Airway epithelial cell (primary cell): Measurements from ENCODE around the gene CFAP161. TPM values are rescaled to one million over a fixed set of nuclear protein-coding genes. Genes with fewer than 3 reads are reported as not detected.

Source experiments
- total RNA-seq: library from RNA; depleted of rRNA; stranded (reverse); fragments of >200 nt; gene quantifications from 2 replicates; pipeline ENCODE4 v1.2.3, GENCODE V29; 2015

Gene CFAP161, protein sequence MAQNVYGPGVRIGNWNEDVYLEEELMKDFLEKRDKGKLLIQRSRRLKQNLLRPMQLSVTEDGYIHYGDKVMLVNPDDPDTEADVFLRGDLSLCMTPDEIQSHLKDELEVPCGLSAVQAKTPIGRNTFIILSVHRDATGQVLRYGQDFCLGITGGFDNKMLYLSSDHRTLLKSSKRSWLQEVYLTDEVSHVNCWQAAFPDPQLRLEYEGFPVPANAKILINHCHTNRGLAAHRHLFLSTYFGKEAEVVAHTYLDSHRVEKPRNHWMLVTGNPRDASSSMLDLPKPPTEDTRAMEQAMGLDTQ
- total RNA-seq = not detected in 2 replicates

DNA sequence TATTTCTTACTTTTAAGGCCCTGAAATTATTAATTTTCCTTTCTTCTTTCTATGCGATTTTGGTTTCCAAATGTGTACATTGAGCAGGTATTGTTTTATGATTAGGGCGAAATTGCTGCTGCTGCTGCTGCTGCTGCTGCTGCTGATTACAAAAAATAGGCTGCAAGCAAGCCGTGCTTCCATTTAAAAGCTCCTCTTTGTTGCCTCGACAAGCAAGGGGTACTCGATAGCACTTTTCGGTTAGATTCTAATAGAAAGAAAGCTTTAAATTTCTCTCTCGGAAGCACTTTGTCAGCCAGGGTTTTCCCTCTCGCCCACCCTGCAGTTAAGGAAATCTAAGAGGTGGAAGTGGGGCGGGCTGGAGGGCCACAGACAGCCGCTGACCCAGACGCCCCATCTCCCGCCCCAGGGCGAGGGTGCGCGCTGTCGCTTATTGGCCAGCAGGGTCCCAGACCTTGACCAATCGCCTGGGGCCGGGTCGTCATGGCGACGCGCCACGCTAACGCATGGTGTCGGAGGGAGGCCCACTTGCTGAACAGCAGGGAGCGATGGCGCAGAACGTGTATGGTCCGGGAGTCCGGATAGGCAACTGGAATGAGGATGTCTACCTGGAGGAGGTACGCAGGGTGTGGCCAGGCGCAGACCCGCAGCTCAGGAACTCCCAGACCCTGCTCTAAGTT is at the start of gene CFAP161:
TSS of gene CFAP161 (plus strand) at position 489 of the 680 bp plus-strand sequence. CDS start at position 549, 60 bp downstream.

GRCh38 chr15:81196576-81197254 is 62.6 kb downstream of the CFAP161 start, which contains the start of gene IL16:
IL16 (plus strand) TSS chr15:81196879; CDS start chr15:81225400, 28,521 bp downstream.

Other genes starting within 250 kb of the CFAP161 start
- 19.7 and 20.9 TPM in 2 replicates for gene MESD, start 144.5 kb upstream of the CFAP161 start, total RNA-seq
- gene TLNRD1, start 133.3 kb upstream of the CFAP161 start, total RNA-seq = 22.4 and 23.0 TPM in 2 replicates
- 0.42 and 0.84 TPM in 2 replicates for gene IL16, start 62.6 kb downstream of the CFAP161 start, total RNA-seq
- gene STARD5, start 189.9 kb downstream of the CFAP161 start, total RNA-seq = 4.1 and 10.8 TPM in 2 replicates
- gene TMC3, start 239.9 kb downstream of the CFAP161 start, total RNA-seq = not detected in 2 replicates